Smooth muscle cell (in vitro differentiated cells): ENCODE data around the gene RAD21L1. TPM values are rescaled to one million over a fixed set of nuclear protein-coding genes. Genes with fewer than 3 reads are reported as not detected.

Experiments used
- DNase-seq: peaks from one replicate; lab custom pipeline; 2025; ENCODE audit not compliant: unreplicated experiment; lab: John Stamatoyannopoulos, UW
- H2AFZ ChIP-seq: fragments of 200-600 bp; sonication (generic); 2 replicates; pipeline ENCODE4 v1.6.0; 2016; ENCODE audit warnings: antibody characterized with exemption, low read depth, mild to moderate bottlenecking
- H3F3A ChIP-seq: fragments of 200-600 bp; sonication (generic); 2 replicates; pipeline ENCODE4 v1.6.0; 2017; ENCODE audit warnings: antibody characterized with exemption, low read depth
- H3K27ac ChIP-seq: fragments of 200-600 bp; sonication (generic); 2 replicates; pipeline ENCODE4 v1.5.1; 2016; ENCODE audit warnings: low read depth, mild to moderate bottlenecking
- H3K27me3 ChIP-seq: fragments of 200-600 bp; sonication (generic); 2 replicates; pipeline ENCODE4 v1.6.1; 2016; ENCODE audit warnings: low read depth, mild to moderate bottlenecking
- H3K36me3 ChIP-seq: fragments of 200-600 bp; sonication (generic); 2 replicates; pipeline ENCODE4 v1.5.1; 2016; ENCODE audit warnings: low read depth
- H3K4me1 ChIP-seq: fragments of 200-600 bp; sonication (generic); 2 replicates; pipeline ENCODE4 v1.5.1; 2016; ENCODE audit warnings: low read depth
- H3K4me2 ChIP-seq: fragments of 200-600 bp; sonication (generic); 2 replicates; pipeline ENCODE4 v1.6.0; 2016; ENCODE audit warnings: mild to moderate bottlenecking
- H3K4me3 ChIP-seq: fragments of 200-600 bp; sonication (generic); 2 replicates; pipeline ENCODE4 v1.5.1; 2016; ENCODE audit warnings: mild to moderate bottlenecking
- H3K79me2 ChIP-seq: fragments of 200-600 bp; sonication (generic); 2 replicates; pipeline ENCODE4 v1.6.0; 2016; ENCODE audit warnings: low read depth, mild to moderate bottlenecking
- H3K9ac ChIP-seq: fragments of 200-600 bp; sonication (generic); 2 replicates; pipeline ENCODE4 v1.6.0; 2016; ENCODE audit warnings: low read depth
- H3K9me3 ChIP-seq: fragments of 200-600 bp; sonication (generic); replicated peaks from 2 replicates; pipeline ENCODE4 v1.5.1; 2016; ENCODE audit warnings: low read depth
- H4K20me1 ChIP-seq: fragments of 200-600 bp; sonication (generic); 2 replicates; pipeline ENCODE4 v1.6.0; 2016; ENCODE audit warnings: low read depth
- WGBS: methylation state at CpG from one replicate; pipeline ENCODE4 v1.1.7; 2016; ENCODE audit warnings: low lambda C conversion rate; 5-methylcytosine and 5-hydroxymethylcytosine counted together
- polyA plus RNA-seq: library from polyadenylated mRNA; unstranded; fragments of >200 nt; fragmentation: Nextera tagmentation; extraction: Ambion mirVana; gene quantifications from 2 replicates; pipeline ENCODE4 v1.2.1, GENCODE V29; 2016
- total RNA-seq: library from RNA; depleted of rRNA; stranded (reverse); fragments of >200 nt; gene quantifications from 2 replicates; pipeline ENCODE4 v1.2.3, GENCODE V29; 2014
- TF ChIP-seq, protein P1 (sequence below): fragments of 200-600 bp; sonication (generic); IDR thresholded peaks from 2 replicates; pipeline ENCODE4 v1.5.1; 2017; ENCODE audit warnings: borderline replicate concordance, mild to moderate bottlenecking, antibody characterized with exemption; ENCODE audit not compliant: insufficient read depth, poor library complexity, severe bottlenecking

RAD21L1 gene
- total and polyA plus RNA-seq, 2 experiments from 2014 or later, result not detected

DNA sequence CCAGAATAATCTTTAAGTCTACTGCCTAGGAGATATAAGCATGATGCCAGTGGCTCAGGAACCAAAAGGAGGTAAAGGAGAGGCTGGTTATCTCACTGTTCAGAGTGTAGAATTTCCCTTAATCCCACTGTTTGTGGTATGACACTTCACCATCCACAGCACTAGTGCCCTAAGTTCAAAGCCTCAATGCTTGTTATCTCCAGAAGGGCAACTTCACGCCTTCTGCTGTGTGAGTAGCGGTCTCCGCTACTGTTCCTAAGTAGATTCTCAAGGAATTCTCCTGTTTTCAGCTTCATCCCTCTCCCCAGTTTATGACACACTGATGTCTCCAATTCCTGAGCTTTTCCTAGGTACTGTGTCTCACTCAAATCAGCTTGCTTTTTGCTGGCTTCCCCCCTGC lies 26.6 kb downstream of the RAD21L1 start:
- TF ChIP-seq, protein P1, sequence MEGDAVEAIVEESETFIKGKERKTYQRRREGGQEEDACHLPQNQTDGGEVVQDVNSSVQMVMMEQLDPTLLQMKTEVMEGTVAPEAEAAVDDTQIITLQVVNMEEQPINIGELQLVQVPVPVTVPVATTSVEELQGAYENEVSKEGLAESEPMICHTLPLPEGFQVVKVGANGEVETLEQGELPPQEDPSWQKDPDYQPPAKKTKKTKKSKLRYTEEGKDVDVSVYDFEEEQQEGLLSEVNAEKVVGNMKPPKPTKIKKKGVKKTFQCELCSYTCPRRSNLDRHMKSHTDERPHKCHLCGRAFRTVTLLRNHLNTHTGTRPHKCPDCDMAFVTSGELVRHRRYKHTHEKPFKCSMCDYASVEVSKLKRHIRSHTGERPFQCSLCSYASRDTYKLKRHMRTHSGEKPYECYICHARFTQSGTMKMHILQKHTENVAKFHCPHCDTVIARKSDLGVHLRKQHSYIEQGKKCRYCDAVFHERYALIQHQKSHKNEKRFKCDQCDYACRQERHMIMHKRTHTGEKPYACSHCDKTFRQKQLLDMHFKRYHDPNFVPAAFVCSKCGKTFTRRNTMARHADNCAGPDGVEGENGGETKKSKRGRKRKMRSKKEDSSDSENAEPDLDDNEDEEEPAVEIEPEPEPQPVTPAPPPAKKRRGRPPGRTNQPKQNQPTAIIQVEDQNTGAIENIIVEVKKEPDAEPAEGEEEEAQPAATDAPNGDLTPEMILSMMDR, result no peak
- no peak overlapping the region for H3K4me2 ChIP-seq
- no peak for DNase-seq
- no peaks in the 10 kb centered on the region for H3F3A ChIP-seq
- H3K9me3 ChIP-seq, result no peaks in the 10 kb centered on the region
- WGBS, result 27% methylated on average over 3 of the region's 3 CpGs
- H3K79me2 ChIP-seq, result no peaks in the 10 kb centered on the region
- H3K4me1 ChIP-seq, result no peaks in the 10 kb centered on the region
- H3K9ac ChIP-seq, result no peak overlapping the region
- H2AFZ ChIP-seq, result peak overlapping the region; percentile 18
- peaks cover 2% of the 10 kb centered on the region for H3K27me3 ChIP-seq
- H3K36me3 ChIP-seq, result no peaks in the 10 kb centered on the region
- no peak overlapping the region for H3K27ac ChIP-seq
- H3K4me3 ChIP-seq, result no peak overlapping the region
- no peaks in the 10 kb centered on the region for H4K20me1 ChIP-seq

- DNase-seq, result no peak
- H3K36me3 ChIP-seq, result no peaks in the 10 kb centered on the region
- H4K20me1 ChIP-seq, result no peaks in the 10 kb centered on the region
- H3K4me3 ChIP-seq, result no peak overlapping the region
- no peaks in the 10 kb centered on the region for H3K4me1 ChIP-seq
- H3K79me2 ChIP-seq, result no peaks in the 10 kb centered on the region
- H2AFZ ChIP-seq, result no peak overlapping the region
- H3K9ac ChIP-seq, result no peak overlapping the region
- H3F3A ChIP-seq, result no peaks in the 10 kb centered on the region
- H3K27me3 ChIP-seq, result peaks cover 12% of the 10 kb centered on the region
- H3K4me2 ChIP-seq, result no peak overlapping the region
- TF ChIP-seq, protein P1, result no peak
- H3K27ac ChIP-seq, result no peak overlapping the region
- WGBS, result 60% methylated on average over 2 of the region's 2 CpGs
- no peaks in the 10 kb centered on the region for H3K9me3 ChIP-seq
Measured at GRCh38 chr20:1254254-1254653, 28.4 kb downstream of the RAD21L1 start.

GRCh38 chr20:1255675-1256074 lies 29.8 kb downstream of the RAD21L1 start:
- Histone ChIP-seq H3K36me3 (no peaks in the 10 kb centered on the region), H3K4me1 (no peaks in the 10 kb centered on the region), H3K9me3 (no peaks in the 10 kb centered on the region), H3K9ac (no peak overlapping the region), H4K20me1 (no peaks in the 10 kb centered on the region), H3F3A (no peaks in the 10 kb centered on the region), H3K4me3 (no peak overlapping the region), H3K27me3 (peaks cover 17% of the 10 kb centered on the region), H2AFZ (no peak overlapping the region), H3K79me2 (no peaks in the 10 kb centered on the region), H3K27ac (no peak overlapping the region), H3K4me2 (no peak overlapping the region)
- TF ChIP-seq, protein P1, result no peak
- 54% methylated on average over 2 of the region's 2 CpGs for WGBS
- DNase-seq, result no peak

DNA sequence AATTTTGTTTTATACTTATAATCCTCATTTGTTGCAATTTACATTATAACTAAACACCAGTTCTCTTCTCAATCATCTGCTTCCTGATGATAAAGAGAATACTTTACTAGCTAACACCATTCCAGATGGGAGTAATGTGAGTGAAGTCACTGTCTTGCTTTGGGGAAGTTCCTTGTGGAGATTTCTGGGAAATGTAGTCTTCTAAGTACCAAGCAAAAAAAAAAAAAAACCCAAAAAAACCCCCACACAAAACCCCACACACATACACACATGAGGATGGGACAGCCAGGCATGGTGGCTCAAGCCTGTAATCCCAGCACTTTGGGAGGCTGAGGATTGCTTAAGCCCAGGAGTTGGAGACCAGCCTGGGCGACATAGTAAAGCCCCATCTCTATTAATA lies 38.0 kb downstream of the RAD21L1 start:
- TF ChIP-seq, protein P1, result no peak
- no peaks in the 10 kb centered on the region for H3K36me3 ChIP-seq
- no peak overlapping the region for H3K27ac ChIP-seq
- H3K9ac ChIP-seq, result no peak overlapping the region
- H3F3A ChIP-seq, result peaks cover 18% of the 10 kb centered on the region
- no peaks in the 10 kb centered on the region for H3K9me3 ChIP-seq
- DNase-seq, result no peak
- H3K4me3 ChIP-seq, result no peak overlapping the region
- peaks cover 11% of the 10 kb centered on the region for H3K4me1 ChIP-seq
- H3K79me2 ChIP-seq, result no peaks in the 10 kb centered on the region
- peak overlapping the region; percentile 95 for H2AFZ ChIP-seq
- WGBS, result 82% methylated on average over 1 of the region's 1 CpG
- peaks cover 5% of the 10 kb centered on the region for H3K27me3 ChIP-seq
- H3K4me2 ChIP-seq, result no peak overlapping the region
- H4K20me1 ChIP-seq, result no peaks in the 10 kb centered on the region
